H1 (cell line): ENCODE measurements around the gene PPIL3. TPM values are rescaled to one million over a fixed set of nuclear protein-coding genes. Genes with fewer than 3 reads are reported as not detected.

Source experiments
- CTCF ChIA-PET: fragments of 300-600 bp; sonication (Branson Sonifier 250); formaldehyde crosslinking; loops from one replicate; lab custom pipeline; 2021; ENCODE audit not compliant: partially characterized antibody; lab: Charles Lee
- POLR2A ChIA-PET: fragments of 300-600 bp; sonication (Branson Sonifier 250); formaldehyde crosslinking; loops from one replicate; lab custom pipeline; 2021; ENCODE audit warnings: inconsistent platforms; ENCODE audit not compliant: partially characterized antibody; lab: Charles Lee
- DNase-seq, 2 experiments: peaks; one replicate each; pipeline versions ENCODE4 v3.0.0 to v3.0.0-alpha.2; 2010 to 2022; ENCODE audit warnings: low spot score in 2 of 2, low read depth in 1 of 2, mixed read lengths in 1 of 2
- FAIRE-seq: peaks from 2 replicates; lab custom pipeline; 2011; peaks lifted over from hg19 to GRCh38; lab: Jason Lieb, UNC
- H2AFZ ChIP-seq: 2 replicates; pipeline ENCODE4 v1.8.1; 2012; ENCODE audit warnings: low read length, inconsistent platforms
- H2AK5ac ChIP-seq: 2 replicates; pipeline ENCODE4 v1.6.1; 2013; ENCODE audit warnings: low read depth, low read length
- H2BK120ac ChIP-seq: replicated peaks from 2 replicates; pipeline ENCODE3; 2013; ENCODE audit warnings: low read depth, low read length, inconsistent platforms
- H2BK12ac ChIP-seq: 2 replicates; pipeline ENCODE4 v1.6.1; 2013; ENCODE audit warnings: low read depth, low read length
- H2BK15ac ChIP-seq: 2 replicates; pipeline ENCODE4 v1.6.1; 2013; ENCODE audit warnings: low read length
- H2BK20ac ChIP-seq: 2 replicates; pipeline ENCODE4 v1.6.1; 2013; ENCODE audit warnings: low read length
- H2BK5ac ChIP-seq: 2 replicates; pipeline ENCODE4 v1.6.1; 2013; ENCODE audit warnings: low read depth, low read length
- H3K14ac ChIP-seq: 2 replicates; pipeline ENCODE4 v1.6.1; 2013; ENCODE audit warnings: inconsistent platforms; ENCODE audit not compliant: insufficient read length
- H3K18ac ChIP-seq: 2 replicates; pipeline ENCODE4 v1.6.1; 2013; ENCODE audit warnings: low read length; ENCODE audit errors: extremely low read depth
- H3K23ac ChIP-seq: 2 replicates; pipeline ENCODE4 v1.6.1; 2013; ENCODE audit warnings: inconsistent platforms; ENCODE audit not compliant: insufficient read length
- H3K23me2 ChIP-seq: 2 replicates; pipeline ENCODE4 v1.6.1; 2013; ENCODE audit warnings: low read depth, low read length
- H3K27ac ChIP-seq: 2 replicates; pipeline ENCODE4 v1.6.1; 2011; ENCODE audit warnings: low read depth, low read length, inconsistent platforms
- H3K27me3 ChIP-seq, 4 experiments: replicated peaks in 1 of 4; 1 replicate in 1 of 4; 2 replicates in 3 of 4; pipeline versions ENCODE4 v1.6.1 to v1.8.1; 2011 to 2013; ENCODE audit warnings: low read length in 3 of 4, mild to moderate bottlenecking in 3 of 4, inconsistent platforms in 2 of 4, mixed read lengths in 2 of 4, moderate library complexity in 1 of 4; ENCODE audit not compliant: control insufficient read depth in 3 of 4, insufficient read depth in 3 of 4; ENCODE audit errors: extremely low read depth in 1 of 4
- H3K36me3 ChIP-seq, 4 experiments: 2 replicates each; pipeline versions ENCODE4 v1.6.1 to v1.8.1; 2011 to 2013; ENCODE audit warnings: mild to moderate bottlenecking in 4 of 4, low read length in 3 of 4, moderate library complexity in 2 of 4, control low read depth in 1 of 4, inconsistent platforms in 1 of 4; ENCODE audit not compliant: insufficient read depth in 4 of 4, control insufficient read depth in 2 of 4
- H3K4ac ChIP-seq: replicated peaks from 2 replicates; pipeline ENCODE3; 2013; ENCODE audit warnings: low read length, low read depth, mixed read lengths, inconsistent platforms; ENCODE audit not compliant: insufficient read length
- H3K4me1 ChIP-seq, 4 experiments: replicated peaks in 1 of 4; 1 replicate in 1 of 4; 2 replicates in 3 of 4; pipeline versions ENCODE4 v1.6.1 to v1.8.1; 2011 to 2013; ENCODE audit warnings: low read length in 3 of 4, inconsistent platforms in 2 of 4, mixed read lengths in 1 of 4; ENCODE audit not compliant: insufficient read depth in 4 of 4, control insufficient read depth in 3 of 4
- H3K4me2 ChIP-seq, 2 experiments: 2 replicates each; pipeline versions ENCODE4 v1.6.1 to v1.8.1; 2011 to 2013; ENCODE audit warnings: low read depth in 2 of 2, low read length in 2 of 2, control low read depth in 1 of 2, inconsistent platforms in 1 of 2, mild to moderate bottlenecking in 1 of 2; ENCODE audit not compliant: insufficient read depth in 1 of 2
- H3K4me3 ChIP-seq, 4 experiments: fragments of 200-600, 300-600 bp in 1 of 4; sonication (generic), shearing (Covaris generic), sonication (Bioruptor Twin) in 1 of 4; 2 replicates each; pipeline versions ENCODE4 v1.5.1 to v1.8.1; 2011 to 2016; ENCODE audit warnings: low read length in 4 of 4, low read depth in 3 of 4, control low read depth in 2 of 4, inconsistent platforms in 2 of 4, mild to moderate bottlenecking in 2 of 4, mixed read lengths in 1 of 4, moderate library complexity in 1 of 4; ENCODE audit not compliant: insufficient read depth in 2 of 4; ENCODE audit errors: extremely low read depth in 1 of 4
- H3K56ac ChIP-seq: replicated peaks from 2 replicates; pipeline ENCODE3; 2013; ENCODE audit warnings: low read depth, mild to moderate bottlenecking, mixed read lengths, low read length, inconsistent platforms; ENCODE audit not compliant: insufficient read length
- H3K79me1 ChIP-seq: 2 replicates; pipeline ENCODE4 v1.6.1; 2013; ENCODE audit warnings: low read depth, low read length, control low read depth
- H3K79me2 ChIP-seq, 2 experiments: 2 replicates each; pipeline versions ENCODE4 v1.6.1 to v1.8.1; 2012 to 2013; ENCODE audit warnings: low read length in 2 of 2, mild to moderate bottlenecking in 2 of 2, inconsistent platforms in 1 of 2; ENCODE audit not compliant: insufficient read depth in 2 of 2, control insufficient read depth in 1 of 2
- H3K9ac ChIP-seq, 4 experiments: replicated peaks in 1 of 4; 1 replicate in 1 of 4; 2 replicates in 3 of 4; pipeline versions ENCODE4 v1.6.1 to v1.8.1; 2011 to 2013; ENCODE audit warnings: low read depth in 3 of 4, low read length in 3 of 4, control low read depth in 2 of 4, mild to moderate bottlenecking in 2 of 4, moderate library complexity in 2 of 4, inconsistent platforms in 1 of 4; ENCODE audit errors: extremely low read depth in 1 of 4
- H3K9me3 ChIP-seq, 2 experiments: 2 replicates each; pipeline versions ENCODE4 v1.6.1 to v1.8.1; 2012 to 2013; ENCODE audit warnings: mild to moderate bottlenecking in 2 of 2, moderate library complexity in 2 of 2, control low read depth in 1 of 2, inconsistent platforms in 1 of 2, low read depth in 1 of 2, low read length in 1 of 2, mixed read lengths in 1 of 2; ENCODE audit not compliant: insufficient read depth in 2 of 2
- H4K20me1 ChIP-seq, 2 experiments: replicated peaks in 1 of 2; 2 replicates each; pipeline versions ENCODE3 to v1.8.1; 2011 to 2013; ENCODE audit warnings: inconsistent platforms in 2 of 2, low read length in 2 of 2, mild to moderate bottlenecking in 1 of 2; ENCODE audit not compliant: insufficient read depth in 2 of 2, control insufficient read depth in 1 of 2
- H4K5ac ChIP-seq: 2 replicates; pipeline ENCODE4 v1.6.1; 2013; ENCODE audit warnings: low read length, low read depth, mixed read lengths, inconsistent platforms; ENCODE audit not compliant: insufficient read length
- H4K8ac ChIP-seq: 2 replicates; pipeline ENCODE4 v1.8.0; 2013; ENCODE audit warnings: mild to moderate bottlenecking, moderate library complexity, low read length, inconsistent platforms; ENCODE audit not compliant: insufficient read depth; ENCODE audit errors: extremely low read depth
- H4K91ac ChIP-seq: replicated peaks from 2 replicates; pipeline ENCODE3; 2013; ENCODE audit warnings: low read length, mixed read lengths, inconsistent platforms; ENCODE audit not compliant: insufficient read length
- KDM5A ChIP-seq: fragments of 200-600 bp; IDR thresholded peaks from 2 replicates; pipeline ENCODE4 v1.7.1; 2012; ENCODE audit warnings: mild to moderate bottlenecking, low read length, inconsistent platforms, mixed read lengths
- POLR2A ChIP-seq, 2 experiments: IDR thresholded peaks; 1 replicate in 1 of 2; 2 replicates in 1 of 2; pipeline ENCODE4 v1.6.1; 2011; ENCODE audit warnings: low read depth in 2 of 2, low read length in 2 of 2, mild to moderate bottlenecking in 2 of 2; ENCODE audit errors: control extremely low read depth in 1 of 2
- WGBS, 2 experiments: shearing (Covaris generic) in 1 of 2; methylation state at CpG; one replicate each; pipeline versions ENCODE4 v1.1.6 to v1.1.7; 2013 to 2015; ENCODE audit warnings: low lambda C conversion rate in 2 of 2, mixed read lengths in 2 of 2, inconsistent platforms in 1 of 2, low coverage in 1 of 2, missing lambda C conversion rate in 1 of 2; ENCODE audit not compliant: insufficient replicate concordance in 2 of 2, insufficient coverage in 1 of 2, insufficient read length in 1 of 2; ENCODE audit errors: extremely low coverage in 1 of 2, missing lambda C conversion rate in 1 of 2; 5-methylcytosine and 5-hydroxymethylcytosine counted together
- polyA plus RNA-seq, 7 experiments: library from polyadenylated mRNA; depleted of rRNA in 3 of 7; stranded (reverse) in 5 of 7; unstranded in 2 of 7; fragments of >200 nt in 5 of 7; fragments of 200-250 nt in 2 of 7; gene quantifications; 1 replicate in 5 of 7; 2 replicates in 1 of 7; 4 replicates in 1 of 7; pipeline versions ENCODE4 v1.2.1 to v1.2.3, GENCODE V29; 2011 to 2013; ENCODE audit warnings: missing spikeins in 2 of 7, mixed read lengths in 2 of 7
- total RNA-seq: library from RNA; stranded (reverse); fragmentation: NEBNext Ultra II Directional; extraction: Animal tissue kit (Norgen Biotek cat#: 25700); gene quantifications from 2 replicates; pipeline ENCODE4 v1.2.1, GENCODE V29; 2021

PPIL3 gene
- total and polyA plus RNA-seq, 2 of the 8 experiments (the other 6 are each of a cell fraction or from before 2014, with no cell fraction given) = 30.4 to 48.7 TPM

GRCh38 chr2:200860092-200860795 is 28.6 kb downstream of the PPIL3 start:
- no peak overlapping the region for H4K91ac ChIP-seq
- H2BK15ac ChIP-seq = no peak overlapping the region
- peaks cover 0 to 4% of the 10 kb centered on the region in 2 experiments for H4K20me1 ChIP-seq
- no peak overlapping the region for H4K5ac ChIP-seq
- no peaks in the 10 kb centered on the region; a peak in 1 of 7 replicates for H3K27me3 ChIP-seq
- H2AFZ ChIP-seq = no peak overlapping the region
- H3K56ac ChIP-seq = no peak overlapping the region
- no peak overlapping the region for H2AK5ac ChIP-seq
- H3K4me3 ChIP-seq = no peak overlapping the region
- H3K9me3 ChIP-seq = no peaks in the 10 kb centered on the region
- H3K4me2 ChIP-seq = no peak overlapping the region
- 87% methylated on average over 12 of the region's 12 CpGs; no CpG with 5 or more reads in 1 of the 2 experiments for WGBS, 2 experiments
- H3K14ac ChIP-seq = no peak overlapping the region
- no peak overlapping the region for H2BK20ac ChIP-seq
- ChIA-PET POLR2A (interaction anchor here (0.9 to 1.9 kb wide), 2 partner anchors 11 to 16 kb away, joined by 5 to 7 read pairs; no protein-coding TSS in a partner anchor), CTCF (interaction anchor here (1.7 kb wide), 1 partner anchor 11 kb away, joined by 4 read pairs; no protein-coding TSS in a partner anchor)
- no peak overlapping the region for H2BK12ac ChIP-seq
- H3K79me2 ChIP-seq = peaks cover 21 to 49% of the 10 kb centered on the region in 2 experiments
- FAIRE-seq (no peak), DNase-seq (no peak)
- H3K23me2 ChIP-seq = peaks cover 6% of the 10 kb centered on the region; the same call in 1 of the 2 replicates
- H2BK5ac ChIP-seq = no peak overlapping the region
- peaks cover 0 to 5% (median 0%) of the 10 kb centered on the region in 4 experiments; a peak in 1 of 7 replicates for H3K4me1 ChIP-seq
- no peak overlapping the region for H2BK120ac ChIP-seq
- H3K27ac ChIP-seq = no peak overlapping the region
- no peak overlapping the region for H3K4ac ChIP-seq
- peaks cover 8 to 62% (median 42%) of the 10 kb centered on the region in 4 experiments for H3K36me3 ChIP-seq
- H3K79me1 ChIP-seq = no peaks in the 10 kb centered on the region; the same call in 1 of the 2 replicates
- H4K8ac ChIP-seq = peak overlapping the region; percentile 68; the same call in 1 of the 2 replicates
- no peak overlapping the region for H3K9ac ChIP-seq
- H3K18ac ChIP-seq = no peak overlapping the region
- TF ChIP-seq POLR2A (IDR thresholded peaks at IDR 0.05; ENCODE audit: control extremely low read depth in 1 of 2, low read depth in 2 of 2, low read length in 2 of 2) (0 out of 3 replicates have a peak, but pooled peaks of 1 of the 2 experiments have one; percentile 8), KDM5A (no peak)
- H3K23ac ChIP-seq = no peak overlapping the region
